Sciatic nerve (tissue), 2 donors: ENCODE data around the gene MTHFD1L. TPM values are rescaled to one million over a fixed set of nuclear protein-coding genes. Genes with fewer than 3 reads are reported as not detected.
"Not testable (repeated sequence)": the region's sequence is repeated elsewhere in the genome, so short reads cannot be mapped to it uniquely, and the experiment has no call there.

Experiments
- ATAC-seq: fragments of 200-7000 bp; cut with Tn5 transposase; one replicate; pipeline ENCODE4 v1.9.1; 2020; ENCODE audit warnings: mild to moderate bottlenecking, moderate library complexity
- DNase-seq: peaks from one replicate; pipeline ENCODE4 v3.0.0-alpha.2; 2020; ENCODE audit warnings: low spot score
- intact Hi-C: fragments of 100-400 bp; cut with DNase I; formaldehyde crosslinking; loops from one replicate; pipeline ENCODE4 v1.14.2; 2022
- total RNA-seq: library from RNA; stranded (reverse); fragmentation: NEBNext Ultra II Directional; extraction: Animal tissue kit (Norgen Biotek cat#: 25700); gene quantifications from one replicate; pipeline ENCODE4 v1.2.1, GENCODE V29; 2021
- donor health status: DM: no; HTN: no; CAD: no.
- donor health status: DM: no; HTN: no; CAD: no.

MTHFD1L gene
- total RNA-seq: 30.4 TPM

GRCh38 chr6:150865406-150866146, at the start of gene MTHFD1L:
TSS of gene MTHFD1L (plus strand) at chr6:150865702. CDS start at chr6:150865823, 121 bp downstream.
- intact Hi-C loops: no loop called here
- DNase-seq (peak; percentile 82), ATAC-seq (peak; percentile 71)

DNA sequence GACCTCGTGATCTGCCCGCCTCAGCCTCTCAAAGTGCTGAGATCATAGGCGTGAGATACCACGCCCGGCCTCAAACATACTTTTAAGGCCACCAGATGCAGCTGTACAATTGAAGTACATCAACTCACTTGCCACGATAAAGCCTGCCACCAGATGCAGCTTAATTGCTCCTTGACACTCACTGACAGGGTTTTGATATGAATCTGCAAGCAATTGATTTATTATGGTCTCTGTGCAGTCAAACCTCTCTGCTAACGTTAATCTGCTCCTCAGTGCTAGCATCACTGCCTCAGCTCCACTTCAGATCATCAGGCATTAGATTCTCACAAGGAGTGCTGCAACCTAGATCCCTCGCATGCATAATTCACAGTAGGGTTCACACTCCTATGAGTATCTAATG, 48.9 kb upstream of the MTHFD1L start:
- not testable (repeated sequence) for DNase-seq, ATAC-seq
- intact Hi-C loops: loop anchor here (10.0 kb wide), 1 partner anchor 742 kb away; no protein-coding TSS in a partner anchor

GRCh38 chr6:150822932-150823331, 42.6 kb upstream of the MTHFD1L start:
- DNase-seq: no peak
- no peak for ATAC-seq
- intact Hi-C loops: no loop called here

DNA sequence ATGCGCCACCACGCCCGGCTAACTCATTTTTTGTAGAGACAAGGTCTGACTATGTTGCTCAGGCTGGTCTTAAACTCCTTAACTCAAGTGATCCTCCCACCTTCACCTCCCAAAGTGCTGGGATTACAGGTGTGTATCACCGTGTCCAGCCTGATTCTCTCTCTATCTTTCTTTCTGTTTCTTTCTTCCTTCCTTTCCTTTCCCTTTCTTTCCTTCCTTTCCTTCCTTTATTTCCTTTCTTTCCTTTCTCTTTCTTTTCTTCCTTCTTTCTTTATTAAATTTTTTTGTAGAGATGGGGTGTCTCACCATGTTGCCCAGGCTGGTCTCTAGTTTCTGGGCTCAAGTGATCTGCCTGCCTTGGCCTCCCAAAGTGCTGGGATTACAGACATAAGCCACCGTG, 38.7 kb upstream of the MTHFD1L start:
- no peak for ATAC-seq

GRCh38 chr6:150828107-150828506, 37.4 kb upstream of the MTHFD1L start:
- intact Hi-C loops, DNase-seq, ATAC-seq: not testable (repeated sequence)

More for the DNA sequence above, 38.7 kb upstream of the MTHFD1L start:
- intact Hi-C loops: no loop called here
- no peak for DNase-seq

- intact Hi-C loops: no loop called here
- peak; percentile 39 for ATAC-seq
- no peak for DNase-seq
Observed at GRCh38 chr6:150830439-150831165, 34.9 kb upstream of the MTHFD1L start.

- intact Hi-C loops: no loop called here
- DNase-seq (no peak), ATAC-seq (no peak)
Observed at GRCh38 chr6:150831577-150831976, 33.9 kb upstream of the MTHFD1L start.

- ATAC-seq (no peak), DNase-seq (no peak)
- intact Hi-C loops: no loop called here
Observed at GRCh38 chr6:150835620-150836019, 29.9 kb upstream of the MTHFD1L start.

DNA sequence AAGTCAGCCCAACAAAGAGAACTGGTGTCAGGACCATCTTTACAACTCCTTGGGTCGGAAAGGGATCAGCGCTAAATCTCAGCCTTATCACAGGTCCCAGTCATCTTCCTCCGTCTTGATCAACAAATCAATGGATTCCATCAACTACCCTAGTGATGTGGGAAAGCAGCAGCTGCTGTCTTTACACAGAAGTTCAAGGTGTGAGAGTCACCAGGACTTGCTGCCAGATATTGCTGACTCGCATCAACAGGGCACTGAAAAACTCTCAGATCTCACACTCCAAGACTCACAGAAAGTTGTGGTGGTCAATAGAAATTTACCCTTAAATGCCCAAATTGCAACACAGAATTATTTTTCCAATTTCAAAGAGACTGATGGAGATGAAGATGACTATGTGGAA, 25.3 kb upstream of the MTHFD1L start:
- intact Hi-C loops: no loop called here
- no peak for DNase-seq
- no peak for ATAC-seq

GRCh38 chr6:150841189-150841588, 24.3 kb upstream of the MTHFD1L start:
- intact Hi-C loops: no loop called here
- DNase-seq (no peak), ATAC-seq (no peak)

GRCh38 chr6:150841697-150842096, 23.8 kb upstream of the MTHFD1L start:
- ATAC-seq (no peak), DNase-seq (no peak)
- intact Hi-C loops: no loop called here

DNA sequence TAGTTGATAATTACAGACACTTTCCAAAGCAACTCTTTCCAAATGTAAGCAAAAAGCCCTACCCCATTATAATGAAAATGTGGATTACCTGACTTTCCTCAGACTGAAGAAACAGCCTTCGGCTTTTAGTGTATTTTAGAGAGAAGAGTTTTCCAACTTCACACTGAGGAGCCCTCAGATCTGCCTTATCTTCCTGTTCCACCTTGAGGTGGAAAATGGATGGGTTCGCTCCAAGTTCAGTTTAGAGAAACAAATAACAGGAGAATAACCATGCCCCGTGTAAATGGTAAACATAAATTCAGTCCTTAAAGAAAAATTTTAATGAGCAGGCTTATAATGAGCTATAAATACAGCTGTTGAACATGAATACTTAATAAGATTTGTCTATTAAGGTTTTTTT, 21.1 kb upstream of the MTHFD1L start:
- intact Hi-C loops: no loop called here
- ATAC-seq (no peak), DNase-seq (no peak)

DNA sequence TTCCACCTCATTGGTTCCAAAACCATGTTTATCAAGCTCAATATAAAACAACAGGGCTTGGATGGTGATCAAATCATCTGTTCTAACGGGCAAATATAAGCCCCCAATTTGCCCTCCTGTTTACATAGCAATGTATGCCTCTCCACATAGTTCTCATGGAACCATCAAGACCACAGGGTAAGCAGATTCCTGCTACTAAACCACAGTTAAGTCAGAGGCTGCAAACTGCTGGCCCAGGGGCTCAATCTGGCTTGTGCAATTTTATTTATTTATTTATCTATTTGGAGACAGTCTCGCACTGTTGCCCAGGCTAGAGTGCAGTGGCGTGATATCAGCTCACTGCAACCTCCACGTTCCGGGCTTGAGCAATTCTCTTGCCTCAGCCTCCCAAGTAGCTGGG, 18.9 kb upstream of the MTHFD1L start:
- DNase-seq (no peak), ATAC-seq (no peak)
- intact Hi-C loops: no loop called here

- ATAC-seq: no peak
- intact Hi-C loops: no loop called here
- DNase-seq: no peak
Observed at GRCh38 chr6:150848400-150848799, 17.1 kb upstream of the MTHFD1L start.

- ATAC-seq, intact Hi-C loops, DNase-seq: not testable (repeated sequence)
Observed at GRCh38 chr6:150854392-150854791, 11.1 kb upstream of the MTHFD1L start.

GRCh38 chr6:150855171-150855570, 10.3 kb upstream of the MTHFD1L start:
- DNase-seq, intact Hi-C loops, ATAC-seq: not testable (repeated sequence)

- no peak for DNase-seq
- intact Hi-C loops: no loop called here
- ATAC-seq: peak; percentile 73
Observed at GRCh38 chr6:150857062-150857944, 8.2 kb upstream of the MTHFD1L start.

GRCh38 chr6:150857945-150858308, 7.6 kb upstream of the MTHFD1L start:
- intact Hi-C loops: no loop called here
- DNase-seq (no peak), ATAC-seq (peak; percentile 28)

- ATAC-seq, intact Hi-C loops, DNase-seq: not testable (repeated sequence)
Observed at GRCh38 chr6:150861448-150862168, 3.9 kb upstream of the MTHFD1L start.
